NCI-H146 treated with DMSO at 0.1 percent for 48 hours (cell line): ENCODE results near the gene STK36.

Source experiments
- DNase-seq: peaks from one replicate; lab custom pipeline; 2025; ENCODE audit not compliant: unreplicated experiment; lab: John Stamatoyannopoulos, UW

The STK36 gene

DNA sequence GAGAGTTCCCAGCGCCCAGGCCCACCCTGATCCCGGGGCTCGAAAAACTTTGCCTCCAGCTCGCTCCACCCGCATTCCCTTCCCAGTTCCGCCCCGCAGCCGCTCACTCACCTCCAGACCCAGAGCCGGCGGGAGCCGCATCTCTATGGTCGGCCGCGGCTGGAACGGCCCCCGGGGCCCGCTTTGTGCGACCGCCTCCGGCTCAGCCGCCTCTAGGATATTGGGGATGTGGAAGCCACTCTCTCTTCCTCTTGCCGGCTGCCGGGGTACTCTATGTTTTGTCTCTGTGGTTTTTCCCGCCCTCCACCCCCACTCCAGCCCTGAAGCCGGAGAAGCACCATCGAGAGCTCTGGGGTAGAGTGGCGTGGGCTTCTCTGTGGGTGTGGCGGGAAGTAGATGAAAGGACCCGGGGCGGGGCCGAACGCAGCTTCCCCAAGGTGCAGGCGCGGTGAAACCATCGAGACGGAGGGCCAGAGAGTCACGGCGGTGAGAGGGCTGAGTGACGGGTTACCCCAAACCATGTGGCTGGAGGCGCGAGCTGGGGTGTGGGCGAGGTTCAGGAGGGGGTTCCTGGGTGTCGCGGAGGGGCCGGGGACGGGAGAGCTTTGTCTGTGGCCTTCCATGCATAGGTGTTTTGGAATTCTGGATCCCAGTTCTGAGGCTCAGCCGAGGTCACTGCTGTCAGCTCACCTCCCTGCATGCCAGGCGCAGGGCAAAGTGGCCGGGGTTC, 12.5 kb upstream of the STK36 start, which contains the start of the genes BCS1L and ZNF142:
Gene BCS1L, plus strand, starts transcription at position 426 of the 730 bp plus-strand sequence. CDS start 1,305 bp downstream, outside the sequence.
Gene ZNF142, minus strand, starts transcription at position 366 of the 730 bp plus-strand sequence. CDS start 3,194 bp downstream, outside the sequence.
- DNase-seq, result peak; percentile 71

- no peak for DNase-seq
Measured at GRCh38 chr2:218659988-218660358, 11.9 kb upstream of the STK36 start.

DNA sequence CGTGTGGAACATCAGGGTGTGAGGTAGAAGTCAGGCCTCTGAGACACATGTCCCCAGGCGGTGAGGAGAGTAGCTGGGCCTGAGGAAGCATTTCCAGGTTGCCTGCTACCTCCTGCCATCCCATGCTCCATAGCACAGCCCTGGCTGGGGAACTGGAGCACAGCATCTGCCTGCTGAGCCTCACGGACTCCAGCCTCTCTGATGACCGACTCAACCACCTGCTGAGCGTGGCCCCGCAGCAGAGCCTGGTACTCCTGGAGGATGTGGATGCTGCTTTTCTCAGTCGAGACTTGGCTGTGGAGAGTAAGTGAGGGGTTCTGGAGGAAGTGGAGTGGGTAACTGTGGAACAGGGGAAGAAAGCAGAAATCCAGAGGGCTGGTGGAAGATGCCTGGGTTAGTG, 9.5 kb upstream of the STK36 start:
- no peak for DNase-seq

DNA sequence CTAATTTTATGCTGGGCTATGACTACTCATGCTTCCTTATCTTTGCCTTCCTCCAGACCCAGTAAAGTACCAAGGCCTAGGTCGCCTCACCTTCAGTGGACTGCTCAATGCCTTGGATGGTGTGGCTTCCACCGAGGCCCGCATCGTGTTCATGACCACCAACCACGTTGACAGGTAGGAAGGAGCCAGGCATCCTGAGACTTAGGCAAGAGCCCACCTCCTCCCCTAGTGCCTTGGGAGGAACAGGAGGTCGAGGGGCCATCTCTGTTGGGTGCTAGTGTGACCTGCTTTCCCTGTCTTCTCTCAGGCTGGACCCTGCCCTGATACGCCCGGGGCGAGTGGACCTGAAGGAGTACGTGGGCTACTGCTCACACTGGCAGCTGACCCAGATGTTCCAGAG, 9.1 kb upstream of the STK36 start:
- DNase-seq, result no peak

- no peak for DNase-seq
Measured at GRCh38 chr2:218663901-218664300, 8.0 kb upstream of the STK36 start.

GRCh38 chr2:218664653-218665052, 7.2 kb upstream of the STK36 start:
- DNase-seq, result no peak

DNA sequence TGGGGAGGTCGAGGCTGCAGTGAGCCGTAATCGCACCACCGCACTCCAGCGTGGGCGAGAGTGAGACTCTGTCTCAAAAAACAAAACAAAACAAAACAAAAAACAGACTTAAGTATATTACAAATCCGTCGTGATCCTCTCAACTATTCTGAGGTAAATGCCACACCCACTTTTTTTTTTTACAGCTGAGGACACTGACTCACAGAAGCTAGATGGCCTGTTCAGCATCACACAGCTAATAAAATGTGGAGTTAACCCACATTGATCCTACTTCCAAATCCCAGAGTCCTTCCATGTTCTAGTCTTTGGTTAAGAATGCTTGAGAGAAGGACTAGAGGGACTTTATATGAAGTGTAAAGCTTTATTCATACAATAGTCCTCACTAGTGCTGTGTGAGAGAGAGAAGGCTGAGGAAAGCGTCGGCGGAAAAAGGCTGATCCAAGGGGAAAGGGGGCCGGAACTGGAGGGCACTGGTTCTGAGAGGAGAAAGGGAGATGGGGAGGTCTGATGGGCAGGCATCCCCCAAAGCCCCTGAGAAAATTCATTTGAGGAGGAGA, 711 bp upstream of the STK36 start:
- DNase-seq, result no peak

DNA sequence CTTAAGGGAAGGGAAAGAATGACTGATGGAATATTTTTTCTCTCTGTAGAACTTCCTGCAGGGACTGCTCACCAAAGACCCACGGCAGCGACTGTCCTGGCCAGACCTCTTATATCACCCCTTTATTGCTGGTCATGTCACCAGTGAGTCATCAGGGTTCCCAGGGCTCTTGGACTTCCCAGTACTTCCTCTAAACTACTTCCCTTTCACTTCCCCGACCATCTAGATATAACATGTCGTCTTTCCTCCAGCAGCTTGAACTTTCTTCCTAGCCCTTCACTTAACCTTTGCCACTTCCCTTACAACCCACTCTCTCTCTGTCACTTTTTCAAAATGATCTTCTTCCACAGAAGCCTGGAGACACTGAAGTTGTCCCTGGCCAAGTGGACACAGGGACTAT, 7.2 kb downstream of the STK36 start:
- no peak for DNase-seq

DNA sequence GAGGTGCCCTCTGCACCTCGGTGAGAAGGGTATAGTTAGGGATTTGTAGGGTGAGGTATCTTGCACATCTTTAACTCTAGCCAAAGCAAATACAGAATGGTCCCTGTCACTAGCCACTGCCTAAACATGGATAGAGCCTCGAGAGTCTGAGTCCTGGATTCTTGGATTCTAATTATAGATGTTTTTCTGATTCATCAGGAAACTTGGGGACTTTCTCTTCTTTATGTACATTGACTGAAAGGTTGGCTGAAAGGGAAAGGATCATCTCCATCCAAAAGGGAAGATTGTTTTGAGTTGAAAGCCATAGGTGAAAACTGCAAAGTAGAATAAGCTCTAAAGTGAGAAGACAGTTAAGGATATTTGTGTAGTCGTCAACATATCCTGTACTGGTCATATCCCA, 8.2 kb downstream of the STK36 start:
- DNase-seq, result no peak

DNA sequence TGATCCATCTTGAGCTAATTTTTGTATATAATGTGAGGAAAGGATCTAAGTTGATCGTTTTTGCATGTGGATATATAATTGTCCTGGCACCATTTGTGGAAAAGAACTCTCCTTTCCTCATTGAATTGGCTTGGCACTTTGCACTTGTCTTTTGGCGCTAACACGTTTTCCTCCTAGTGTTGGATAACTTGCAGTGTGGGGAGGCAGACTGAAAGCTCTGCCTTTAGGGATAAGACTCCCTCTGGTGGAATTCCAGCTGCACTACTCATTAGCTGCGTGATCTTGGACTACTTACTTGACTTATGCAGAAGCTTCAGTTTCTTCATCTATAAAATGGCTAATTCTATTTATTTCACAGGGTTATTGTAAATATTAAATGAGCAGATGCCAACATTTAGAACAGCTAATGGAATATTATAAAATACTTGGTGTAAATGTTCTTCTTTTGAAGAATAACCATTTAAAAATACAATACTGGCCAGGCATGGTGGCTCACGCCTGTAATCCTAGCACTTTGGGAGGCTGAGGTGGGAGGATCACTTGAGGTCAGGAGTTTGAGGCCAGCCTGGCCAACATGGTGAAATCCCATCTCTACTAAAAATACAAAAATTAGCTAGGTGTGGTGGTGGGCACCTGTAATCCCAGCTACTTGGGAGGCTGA, 15.6 kb downstream of the STK36 start:
- DNase-seq, result peak; percentile 22

GRCh38 chr2:218691234-218691633, 19.3 kb downstream of the STK36 start:
- no peak for DNase-seq

- DNase-seq, result no peak
Measured at GRCh38 chr2:218694405-218695145, 22.7 kb downstream of the STK36 start.

DNA sequence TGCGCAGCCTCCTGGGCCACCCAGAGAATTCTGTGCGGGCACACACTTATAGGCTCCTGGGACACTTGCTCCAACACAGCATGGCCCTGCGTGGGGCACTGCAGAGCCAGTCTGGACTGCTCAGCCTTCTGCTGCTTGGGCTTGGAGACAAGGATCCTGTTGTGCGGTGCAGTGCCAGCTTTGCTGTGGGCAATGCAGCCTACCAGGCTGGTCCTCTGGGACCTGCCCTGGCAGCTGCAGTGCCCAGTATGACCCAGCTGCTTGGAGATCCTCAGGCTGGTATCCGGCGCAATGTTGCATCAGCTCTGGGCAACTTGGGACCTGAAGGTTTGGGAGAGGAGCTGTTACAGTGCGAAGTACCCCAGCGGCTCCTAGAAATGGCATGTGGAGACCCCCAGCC, 27.0 kb downstream of the STK36 start:
- DNase-seq, result no peak

GRCh38 chr2:218701806-218702205, 29.9 kb downstream of the STK36 start:
- DNase-seq, result no peak

DNA sequence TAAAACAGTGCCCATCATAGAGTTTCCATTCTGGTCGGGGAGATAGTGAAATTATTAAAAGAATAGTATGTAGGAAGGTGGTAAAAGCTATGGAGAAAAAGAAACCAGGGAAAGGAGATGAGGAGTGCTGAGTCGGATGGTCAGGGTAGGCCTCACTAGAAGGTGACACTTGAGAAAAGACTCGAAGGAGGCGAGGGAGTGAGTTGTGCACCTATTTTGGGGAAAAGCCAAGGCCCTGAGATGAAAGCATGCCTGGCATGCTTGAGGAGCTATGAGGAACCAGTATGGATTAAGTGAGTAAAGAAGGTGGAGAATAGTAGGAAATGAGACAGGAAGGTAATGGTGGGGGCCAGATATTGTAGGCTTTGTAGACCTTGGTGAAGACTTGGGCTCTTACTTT, 31.5 kb downstream of the STK36 start:
- no peak for DNase-seq

DNA sequence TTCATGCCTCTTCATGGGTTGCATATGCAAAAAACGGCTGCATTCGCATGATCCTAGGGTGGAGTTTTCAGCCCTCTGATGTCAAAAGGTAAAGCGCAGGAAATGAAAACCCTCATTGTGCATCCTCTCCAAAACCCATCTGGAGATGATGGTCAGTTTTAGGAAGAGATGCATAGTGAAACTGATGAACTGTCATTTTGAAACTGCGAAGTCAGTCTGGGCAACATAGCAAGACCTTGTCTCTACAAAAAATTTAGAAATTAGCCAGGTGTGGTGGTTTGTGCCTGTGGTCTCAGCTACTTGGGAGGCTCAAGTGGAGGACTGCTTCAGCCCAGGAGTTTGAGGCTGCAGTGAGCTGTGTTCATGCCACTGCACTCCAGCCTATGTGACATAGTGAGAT, 36.2 kb downstream of the STK36 start:
- no peak for DNase-seq

- DNase-seq, result no peak
Measured at GRCh38 chr2:218709908-218710307, 38.0 kb downstream of the STK36 start.

DNA sequence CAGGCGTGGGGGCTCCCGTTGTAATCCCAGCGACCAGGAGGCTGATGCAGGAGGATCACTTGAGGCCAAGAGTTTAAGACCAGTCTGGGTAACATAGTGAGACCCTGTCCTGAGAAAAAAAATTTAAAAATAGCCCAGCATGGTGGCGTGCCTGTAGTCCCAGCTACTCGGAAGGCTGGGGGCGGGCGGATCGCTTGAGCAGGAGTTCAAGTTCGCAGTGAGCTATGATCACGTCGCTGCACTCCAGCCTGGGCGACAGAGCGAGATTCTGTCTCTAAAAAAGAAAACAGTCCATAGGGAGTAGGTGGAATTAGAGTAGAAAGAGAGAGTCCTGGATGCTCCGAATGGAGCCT, 38.4 kb downstream of the STK36 start:
- DNase-seq, result no peak

DNA sequence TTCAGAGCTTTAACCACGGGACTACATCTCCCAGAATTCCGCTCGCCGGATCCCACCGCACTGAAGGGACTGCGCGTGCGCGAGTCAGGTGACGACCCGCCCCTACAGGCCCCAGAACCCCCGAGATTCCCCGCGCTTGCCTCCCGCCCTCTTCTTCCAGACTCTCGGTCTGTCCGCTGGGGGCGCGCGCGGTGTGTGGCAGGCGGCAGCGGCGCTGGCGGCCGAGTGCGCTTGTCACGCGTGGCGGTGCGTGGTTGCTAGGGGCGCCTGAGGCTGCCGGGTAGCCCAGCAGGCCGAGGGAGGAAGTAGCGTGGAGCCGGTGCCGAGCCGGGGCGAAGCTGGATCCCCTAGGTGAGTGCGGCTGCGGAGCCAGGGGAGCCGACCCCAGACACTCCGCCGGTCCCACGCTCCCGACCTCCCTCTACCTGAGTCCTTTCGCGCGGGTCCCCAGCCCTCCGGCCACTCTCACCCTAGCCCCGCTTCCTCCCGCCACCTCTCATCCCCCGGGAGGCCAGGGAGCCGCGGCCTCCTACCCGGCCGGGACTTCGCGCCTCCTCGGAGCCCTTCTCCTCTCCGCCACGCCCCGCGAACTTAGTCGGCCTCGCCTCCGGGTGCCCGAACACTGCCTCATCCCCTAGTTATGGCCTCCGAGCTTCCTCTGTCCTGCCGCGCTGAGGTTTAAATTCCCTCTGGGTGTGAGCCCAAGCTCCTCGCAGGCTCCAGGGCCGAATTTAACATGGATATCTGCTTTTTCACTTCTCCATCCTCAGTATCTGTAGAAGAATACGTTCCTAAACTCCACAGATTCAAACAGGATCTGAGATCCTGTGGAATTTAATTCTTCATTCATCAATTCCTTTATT, 39.0 kb downstream of the STK36 start, which contains the start of gene TTLL4:
Gene TTLL4, plus strand, starts transcription at position 149 of the 863 bp plus-strand sequence. CDS start 26,842 bp downstream, outside the sequence.
- DNase-seq, result peak; percentile 72

DNA sequence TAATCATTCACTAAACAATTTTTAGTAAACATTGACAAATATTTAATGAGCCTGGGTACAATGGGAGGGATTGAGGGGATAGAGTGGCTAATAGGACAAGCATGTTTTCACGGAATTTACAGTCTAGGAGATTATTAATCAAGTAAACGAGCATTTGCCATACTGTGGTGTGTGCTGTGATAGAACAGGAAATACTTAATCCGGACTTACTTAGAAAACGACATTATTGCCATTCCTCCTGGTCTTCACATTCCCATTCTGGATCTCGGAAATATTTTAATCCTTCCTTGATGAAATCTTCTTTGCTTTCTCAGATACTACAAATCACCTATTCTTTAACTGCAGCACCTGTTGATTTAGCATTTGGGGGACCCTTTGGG, 39.7 kb downstream of the STK36 start:
- no peak for DNase-seq

GRCh38 chr2:218713922-218714321, 42.0 kb downstream of the STK36 start:
- DNase-seq, result no peak
